ENCODE data around the gene MBD6. TPM values are rescaled to one million over a fixed set of nuclear protein-coding genes. Genes with fewer than 3 reads are reported as not detected.

Gene MBD6
- total and polyA plus RNA-seq, 2 of the 8 experiments (the other 6 are each of a cell fraction or from before 2014, with no cell fraction given): 3.9 to 32.3 TPM

DNA sequence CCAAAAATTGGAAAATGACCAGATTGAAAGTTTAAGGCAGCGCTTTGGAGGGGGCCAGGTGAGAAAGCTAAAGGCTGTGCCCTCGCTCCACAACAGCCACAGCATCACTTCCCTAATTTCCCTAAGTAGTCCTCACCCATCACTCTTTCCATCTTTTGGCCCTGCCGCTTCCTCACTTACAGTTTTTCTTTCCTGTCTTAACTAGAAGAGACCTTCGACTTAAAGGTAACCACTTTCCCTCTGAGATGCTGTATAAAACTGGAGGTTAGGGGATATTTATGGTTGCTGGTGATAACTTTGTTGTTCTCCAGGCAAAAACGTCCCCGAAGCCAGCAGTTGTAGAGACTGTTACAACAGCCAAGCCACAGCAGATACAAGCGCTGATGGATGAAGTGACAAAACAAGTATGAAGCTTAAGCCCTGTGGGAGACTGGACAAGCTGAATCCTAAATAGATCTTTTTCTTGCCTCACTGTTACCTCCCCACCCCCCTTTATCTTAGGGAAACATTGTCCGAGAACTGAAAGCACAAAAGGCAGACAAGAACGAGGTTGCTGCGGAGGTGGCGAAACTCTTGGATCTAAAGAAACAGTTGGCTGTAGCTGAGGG is 6.6 kb upstream of the MBD6 start (continued):
- TF ChIP-seq, protein P1, sequence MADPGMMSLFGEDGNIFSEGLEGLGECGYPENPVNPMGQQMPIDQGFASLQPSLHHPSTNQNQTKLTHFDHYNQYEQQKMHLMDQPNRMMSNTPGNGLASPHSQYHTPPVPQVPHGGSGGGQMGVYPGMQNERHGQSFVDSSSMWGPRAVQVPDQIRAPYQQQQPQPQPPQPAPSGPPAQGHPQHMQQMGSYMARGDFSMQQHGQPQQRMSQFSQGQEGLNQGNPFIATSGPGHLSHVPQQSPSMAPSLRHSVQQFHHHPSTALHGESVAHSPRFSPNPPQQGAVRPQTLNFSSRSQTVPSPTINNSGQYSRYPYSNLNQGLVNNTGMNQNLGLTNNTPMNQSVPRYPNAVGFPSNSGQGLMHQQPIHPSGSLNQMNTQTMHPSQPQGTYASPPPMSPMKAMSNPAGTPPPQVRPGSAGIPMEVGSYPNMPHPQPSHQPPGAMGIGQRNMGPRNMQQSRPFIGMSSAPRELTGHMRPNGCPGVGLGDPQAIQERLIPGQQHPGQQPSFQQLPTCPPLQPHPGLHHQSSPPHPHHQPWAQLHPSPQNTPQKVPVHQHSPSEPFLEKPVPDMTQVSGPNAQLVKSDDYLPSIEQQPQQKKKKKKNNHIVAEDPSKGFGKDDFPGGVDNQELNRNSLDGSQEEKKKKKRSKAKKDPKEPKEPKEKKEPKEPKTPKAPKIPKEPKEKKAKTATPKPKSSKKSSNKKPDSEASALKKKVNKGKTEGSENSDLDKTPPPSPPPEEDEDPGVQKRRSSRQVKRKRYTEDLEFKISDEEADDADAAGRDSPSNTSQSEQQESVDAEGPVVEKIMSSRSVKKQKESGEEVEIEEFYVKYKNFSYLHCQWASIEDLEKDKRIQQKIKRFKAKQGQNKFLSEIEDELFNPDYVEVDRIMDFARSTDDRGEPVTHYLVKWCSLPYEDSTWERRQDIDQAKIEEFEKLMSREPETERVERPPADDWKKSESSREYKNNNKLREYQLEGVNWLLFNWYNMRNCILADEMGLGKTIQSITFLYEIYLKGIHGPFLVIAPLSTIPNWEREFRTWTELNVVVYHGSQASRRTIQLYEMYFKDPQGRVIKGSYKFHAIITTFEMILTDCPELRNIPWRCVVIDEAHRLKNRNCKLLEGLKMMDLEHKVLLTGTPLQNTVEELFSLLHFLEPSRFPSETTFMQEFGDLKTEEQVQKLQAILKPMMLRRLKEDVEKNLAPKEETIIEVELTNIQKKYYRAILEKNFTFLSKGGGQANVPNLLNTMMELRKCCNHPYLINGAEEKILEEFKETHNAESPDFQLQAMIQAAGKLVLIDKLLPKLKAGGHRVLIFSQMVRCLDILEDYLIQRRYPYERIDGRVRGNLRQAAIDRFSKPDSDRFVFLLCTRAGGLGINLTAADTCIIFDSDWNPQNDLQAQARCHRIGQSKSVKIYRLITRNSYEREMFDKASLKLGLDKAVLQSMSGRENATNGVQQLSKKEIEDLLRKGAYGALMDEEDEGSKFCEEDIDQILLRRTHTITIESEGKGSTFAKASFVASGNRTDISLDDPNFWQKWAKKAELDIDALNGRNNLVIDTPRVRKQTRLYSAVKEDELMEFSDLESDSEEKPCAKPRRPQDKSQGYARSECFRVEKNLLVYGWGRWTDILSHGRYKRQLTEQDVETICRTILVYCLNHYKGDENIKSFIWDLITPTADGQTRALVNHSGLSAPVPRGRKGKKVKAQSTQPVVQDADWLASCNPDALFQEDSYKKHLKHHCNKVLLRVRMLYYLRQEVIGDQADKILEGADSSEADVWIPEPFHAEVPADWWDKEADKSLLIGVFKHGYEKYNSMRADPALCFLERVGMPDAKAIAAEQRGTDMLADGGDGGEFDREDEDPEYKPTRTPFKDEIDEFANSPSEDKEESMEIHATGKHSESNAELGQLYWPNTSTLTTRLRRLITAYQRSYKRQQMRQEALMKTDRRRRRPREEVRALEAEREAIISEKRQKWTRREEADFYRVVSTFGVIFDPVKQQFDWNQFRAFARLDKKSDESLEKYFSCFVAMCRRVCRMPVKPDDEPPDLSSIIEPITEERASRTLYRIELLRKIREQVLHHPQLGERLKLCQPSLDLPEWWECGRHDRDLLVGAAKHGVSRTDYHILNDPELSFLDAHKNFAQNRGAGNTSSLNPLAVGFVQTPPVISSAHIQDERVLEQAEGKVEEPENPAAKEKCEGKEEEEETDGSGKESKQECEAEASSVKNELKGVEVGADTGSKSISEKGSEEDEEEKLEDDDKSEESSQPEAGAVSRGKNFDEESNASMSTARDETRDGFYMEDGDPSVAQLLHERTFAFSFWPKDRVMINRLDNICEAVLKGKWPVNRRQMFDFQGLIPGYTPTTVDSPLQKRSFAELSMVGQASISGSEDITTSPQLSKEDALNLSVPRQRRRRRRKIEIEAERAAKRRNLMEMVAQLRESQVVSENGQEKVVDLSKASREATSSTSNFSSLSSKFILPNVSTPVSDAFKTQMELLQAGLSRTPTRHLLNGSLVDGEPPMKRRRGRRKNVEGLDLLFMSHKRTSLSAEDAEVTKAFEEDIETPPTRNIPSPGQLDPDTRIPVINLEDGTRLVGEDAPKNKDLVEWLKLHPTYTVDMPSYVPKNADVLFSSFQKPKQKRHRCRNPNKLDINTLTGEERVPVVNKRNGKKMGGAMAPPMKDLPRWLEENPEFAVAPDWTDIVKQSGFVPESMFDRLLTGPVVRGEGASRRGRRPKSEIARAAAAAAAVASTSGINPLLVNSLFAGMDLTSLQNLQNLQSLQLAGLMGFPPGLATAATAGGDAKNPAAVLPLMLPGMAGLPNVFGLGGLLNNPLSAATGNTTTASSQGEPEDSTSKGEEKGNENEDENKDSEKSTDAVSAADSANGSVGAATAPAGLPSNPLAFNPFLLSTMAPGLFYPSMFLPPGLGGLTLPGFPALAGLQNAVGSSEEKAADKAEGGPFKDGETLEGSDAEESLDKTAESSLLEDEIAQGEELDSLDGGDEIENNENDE (IDR thresholded peaks at IDR 0.05; ENCODE audit: insufficient replicate concordance, low read length): peak; percentile 10
- TF ChIP-seq RBBP5 (IDR thresholded peaks at IDR 0.05; ENCODE audit: borderline replicate concordance, low read depth, low read length) (no peak), SUZ12 (IDR thresholded peaks at IDR 0.05; ENCODE audit: low read length) (no peak), MAFK (IDR thresholded peaks at IDR 0.05; ENCODE audit: low read depth, low read length) (no peak), POLR2A (IDR thresholded peaks at IDR 0.05; ENCODE audit: control extremely low read depth in 1 of 2, low read depth in 2 of 2, low read length in 2 of 2) (peak in 1 of 2 experiments; percentile 12; a peak in 1 of 3 replicates), HDAC6 (IDR thresholded peaks at IDR 0.05; ENCODE audit: low read depth, low read length) (no peak), CBX8 (IDR thresholded peaks at IDR 0.05; ENCODE audit: borderline replicate concordance, low read depth, low read length) (no peak), CHD1 (IDR thresholded peaks at IDR 0.05; ENCODE audit: low read depth, low read length) (no peak)

Measured in H1 (cell line).